ENCODE results near the gene ADAMTS6. TPM values are rescaled to one million over a fixed set of nuclear protein-coding genes. Genes with fewer than 3 reads are reported as not detected.

The ADAMTS6 gene
- total RNA-seq, 1 donor from 2014 or later, result 21.5 TPM

- Mint-ChIP-seq H3K4me3 (ENCODE audit: unreplicated experiment) (no peak overlapping the region), H3K4me1 (ENCODE audit: low read depth) (peaks cover 2% of the 10 kb centered on the region), H3K27ac (ENCODE audit: unreplicated experiment) (no peak overlapping the region), H3K36me3 (ENCODE audit: low read depth) (no peaks in the 10 kb centered on the region), H3K9me3 (ENCODE audit: low read depth) (no peaks in the 10 kb centered on the region), H3K27me3 (ENCODE audit: low read depth) (no peaks in the 10 kb centered on the region)
- DNase-seq (ENCODE audit: low spot score), result no peak
- no peak for TF ChIP-seq CTCF (IDR thresholded peaks at IDR 0.05)
Observed at GRCh38 chr5:65108786-65109743, 372.7 kb downstream of the ADAMTS6 start.

GRCh38 chr5:65105301-65105700 is 376.4 kb downstream of the ADAMTS6 start:
- Mint-ChIP-seq H3K9me3 (ENCODE audit: low read depth) (no peaks in the 10 kb centered on the region), H3K27ac (ENCODE audit: unreplicated experiment) (no peak overlapping the region), H3K4me3 (ENCODE audit: unreplicated experiment) (no peak overlapping the region), H3K36me3 (ENCODE audit: low read depth) (no peaks in the 10 kb centered on the region), H3K4me1 (ENCODE audit: low read depth) (peaks cover 19% of the 10 kb centered on the region), H3K27me3 (ENCODE audit: low read depth) (no peaks in the 10 kb centered on the region)
- no peak for TF ChIP-seq CTCF (IDR thresholded peaks at IDR 0.05)
- DNase-seq (ENCODE audit: low spot score), result no peak

GRCh38 chr5:65104831-65105230 is 376.9 kb downstream of the ADAMTS6 start:
- Mint-ChIP-seq H3K27me3 (ENCODE audit: low read depth) (no peaks in the 10 kb centered on the region), H3K36me3 (ENCODE audit: low read depth) (no peaks in the 10 kb centered on the region), H3K4me3 (ENCODE audit: unreplicated experiment) (no peak overlapping the region), H3K4me1 (ENCODE audit: low read depth) (peaks cover 19% of the 10 kb centered on the region), H3K27ac (ENCODE audit: unreplicated experiment) (no peak overlapping the region), H3K9me3 (ENCODE audit: low read depth) (no peaks in the 10 kb centered on the region)
- DNase-seq (ENCODE audit: low spot score), result no peak
- TF ChIP-seq CTCF (IDR thresholded peaks at IDR 0.05), result no peak

GRCh38 chr5:65103756-65104440 is 377.8 kb downstream of the ADAMTS6 start:
- H3K27ac Mint-ChIP-seq (ENCODE audit: unreplicated experiment), result no peak overlapping the region
- no peak for DNase-seq (ENCODE audit: low spot score)
- H3K9me3 Mint-ChIP-seq (ENCODE audit: low read depth), result no peaks in the 10 kb centered on the region
- no peak overlapping the region for H3K4me3 Mint-ChIP-seq (ENCODE audit: unreplicated experiment)
- H3K4me1 Mint-ChIP-seq (ENCODE audit: low read depth), result peaks cover 19% of the 10 kb centered on the region
- no peaks in the 10 kb centered on the region for H3K27me3 Mint-ChIP-seq (ENCODE audit: low read depth)
- H3K36me3 Mint-ChIP-seq (ENCODE audit: low read depth), result no peaks in the 10 kb centered on the region
- TF ChIP-seq CTCF (IDR thresholded peaks at IDR 0.05), result no peak

GRCh38 chr5:65102976-65103711 is 378.6 kb downstream of the ADAMTS6 start:
- Mint-ChIP-seq H3K9me3 (ENCODE audit: low read depth) (no peaks in the 10 kb centered on the region), H3K27ac (ENCODE audit: unreplicated experiment) (no peak overlapping the region), H3K36me3 (ENCODE audit: low read depth) (no peaks in the 10 kb centered on the region), H3K4me1 (ENCODE audit: low read depth) (peaks cover 19% of the 10 kb centered on the region), H3K27me3 (ENCODE audit: low read depth) (no peaks in the 10 kb centered on the region), H3K4me3 (ENCODE audit: unreplicated experiment) (no peak overlapping the region)
- DNase-seq (ENCODE audit: low spot score), result no peak
- no peak for TF ChIP-seq CTCF (IDR thresholded peaks at IDR 0.05)
